Right ventricle myocardium inferior (tissue), 1 donor: ENCODE results near the gene ZNF215. TPM values are rescaled to one million over a fixed set of nuclear protein-coding genes. Genes with fewer than 3 reads are reported as not detected.
"Not testable (repeated sequence)": the region's sequence is repeated elsewhere in the genome, so short reads cannot be mapped to it uniquely, and the experiment has no call there.

ENCODE experiments used
- ATAC-seq: fragments of 200-7000 bp; cut with Tn5 transposase; one replicate; pipeline ENCODE4 v1.9.1; 2020; ENCODE audit warnings: mild to moderate bottlenecking, moderate library complexity
- DNase-seq: peaks from one replicate; pipeline ENCODE4 v3.0.0; 2021; ENCODE audit errors: missing footprints
- intact Hi-C: fragments of 100-400 bp; cut with DNase I; formaldehyde crosslinking; loops from one replicate; pipeline ENCODE4 v1.11.0; 2022
- long read RNA-seq: library from polyadenylated mRNA; unstranded; transcript quantifications from one replicate; pipeline ENCODE4 v2.0.0, GENCODE V29; 2021
- total RNA-seq: library from RNA; stranded (reverse); fragmentation: NEBNext Ultra II Directional; extraction: Animal tissue kit (Norgen Biotek cat#: 25700); gene quantifications from one replicate; pipeline ENCODE4 v1.2.1, GENCODE V29; 2021
- donor health status: DM: no; HTN: yes; CAD: no; lungs with severe emphysema.

Gene ZNF215
- total RNA-seq = 0.60 TPM
- long read RNA-seq = 0 reads

- intact Hi-C loops = no loop called here
- ATAC-seq = peak; percentile 89
Measured at GRCh38 chr11:6926208-6927029, at the start of gene ZNF215. Gene ZNF215, plus strand, starts transcription at chr11:6926426. Its CDS starts 5,847 bp downstream, at chr11:6932273.

GRCh38 chr11:6876914-6877313 lies 49.3 kb upstream of the ZNF215 start:
- no peak for ATAC-seq
- no peak for DNase-seq
- intact Hi-C loops = no loop called here

More at GRCh38 chr11:6926208-6927029, at the start of gene ZNF215:
- DNase-seq = peak; percentile 88

- no peak for ATAC-seq
- intact Hi-C loops = no loop called here
- no peak for DNase-seq
Measured at GRCh38 chr11:6882751-6883150, 43.5 kb upstream of the ZNF215 start.

- DNase-seq, ATAC-seq, intact Hi-C loops: not testable (repeated sequence)
Measured at GRCh38 chr11:6887711-6888110, 38.5 kb upstream of the ZNF215 start.

GRCh38 chr11:6888830-6889229 lies 37.4 kb upstream of the ZNF215 start:
- no peak for ATAC-seq
- intact Hi-C loops = no loop called here

GRCh38 chr11:6889835-6890234 lies 36.4 kb upstream of the ZNF215 start:
- ATAC-seq = no peak
- no peak for DNase-seq
- intact Hi-C loops = no loop called here

More at GRCh38 chr11:6888830-6889229, 37.4 kb upstream of the ZNF215 start:
- DNase-seq = no peak

GRCh38 chr11:6892400-6892799 lies 33.8 kb upstream of the ZNF215 start, which contains the start of gene OR2D2:
Gene OR2D2, minus strand, starts transcription at chr11:6892500. Its CDS starts 0 bp downstream, at chr11:6892500.
- no peak for DNase-seq
- ATAC-seq = no peak
- intact Hi-C loops = no loop called here

- ATAC-seq = no peak
- DNase-seq = no peak
- intact Hi-C loops = no loop called here
Measured at GRCh38 chr11:6894097-6894496, 32.1 kb upstream of the ZNF215 start.

- no peak for DNase-seq
- intact Hi-C loops = no loop called here
- ATAC-seq = no peak
Measured at GRCh38 chr11:6895010-6895409, 31.2 kb upstream of the ZNF215 start.

- DNase-seq = no peak
Measured at GRCh38 chr11:6898911-6899310, 27.3 kb upstream of the ZNF215 start.

GRCh38 chr11:6900327-6900999 lies 25.8 kb upstream of the ZNF215 start:
- DNase-seq (no peak), ATAC-seq (no peak)
- intact Hi-C loops = no loop called here

More at GRCh38 chr11:6898911-6899310, 27.3 kb upstream of the ZNF215 start:
- intact Hi-C loops = no loop called here
- ATAC-seq = no peak

- intact Hi-C loops, DNase-seq: not testable (repeated sequence)
Measured at GRCh38 chr11:6904804-6905203, 21.4 kb upstream of the ZNF215 start.

GRCh38 chr11:6911378-6911777 lies 14.8 kb upstream of the ZNF215 start:
- no peak for DNase-seq
- intact Hi-C loops = no loop called here
- ATAC-seq = no peak

More at GRCh38 chr11:6904804-6905203, 21.4 kb upstream of the ZNF215 start:
- not testable (repeated sequence) for ATAC-seq

- ATAC-seq (no peak), DNase-seq (no peak)
- intact Hi-C loops = no loop called here
Measured at GRCh38 chr11:6911948-6912347, 14.3 kb upstream of the ZNF215 start.

- intact Hi-C loops = no loop called here
Measured at GRCh38 chr11:6919698-6920097, 6.5 kb upstream of the ZNF215 start.

GRCh38 chr11:6920702-6921101 lies 5.5 kb upstream of the ZNF215 start, which contains the start of gene OR2D3:
Gene OR2D3, plus strand, starts transcription at chr11:6921002. Its CDS starts 0 bp downstream, at chr11:6921002.
- no peak for DNase-seq
- no peak for ATAC-seq
- intact Hi-C loops = no loop called here

More at GRCh38 chr11:6919698-6920097, 6.5 kb upstream of the ZNF215 start:
- DNase-seq (no peak), ATAC-seq (no peak)

GRCh38 chr11:6925007-6925577 lies 1.1 kb upstream of the ZNF215 start:
- DNase-seq (no peak), ATAC-seq (no peak)
- intact Hi-C loops = no loop called here

- intact Hi-C loops = no loop called here
- DNase-seq (no peak), ATAC-seq (no peak)
Measured at GRCh38 chr11:6925636-6926207, 504 bp upstream of the ZNF215 start.

- intact Hi-C loops = no loop called here
Measured at GRCh38 chr11:6927030-6927617, 898 bp downstream of the ZNF215 start.

More at GRCh38 chr11:6927030-6927617, 898 bp downstream of the ZNF215 start:
- ATAC-seq = no peak
- no peak for DNase-seq
